Panc1 (cell line): ENCODE data around the gene XAF1. TPM values are rescaled to one million over a fixed set of nuclear protein-coding genes. Genes with fewer than 3 reads are reported as not detected.

Experiments
- ATAC-seq: fragments of 200-7000 bp; cut with Tn5 transposase; 2 replicates; pipeline ENCODE4 v1.9.1; 2020; ENCODE audit warnings: mild to moderate bottlenecking, moderate library complexity
- BruUV-seq: library from RNA; stranded (reverse); fragments of 400-500 nt; replicated peaks from 2 replicates; lab custom pipeline; 2021; lab: Mats Ljungman, UMichigan
- CTCF ChIA-PET: fragments of 300-600 bp; sonication (Branson Sonifier 250); formaldehyde crosslinking; loops from one replicate; lab custom pipeline; 2022; ENCODE audit warnings: antibody characterized with exemption; lab: Charles Lee
- POLR2A ChIA-PET: fragments of 300-600 bp; sonication (Branson Sonifier 250); formaldehyde crosslinking; loops from one replicate; lab custom pipeline; 2022; ENCODE audit warnings: antibody characterized with exemption; lab: Charles Lee
- DNase-seq: peaks from one replicate; pipeline ENCODE4 v3.0.0-alpha.2; 2010; ENCODE audit warnings: low read depth, low spot score
- H3K27ac ChIP-seq: 2 replicates; pipeline ENCODE4 v1.5.1; 2011; ENCODE audit warnings: mild to moderate bottlenecking, low read length, inconsistent platforms
- H3K27me3 ChIP-seq: fragments of 200-500 bp; sonication (Bioruptor generic); 2 replicates; pipeline ENCODE4 v1.6.0; 2014; ENCODE audit warnings: low read length, inconsistent platforms; ENCODE audit not compliant: control insufficient read depth, insufficient read depth
- H3K36me3 ChIP-seq: fragments of 200-500 bp; sonication (Bioruptor generic); 2 replicates; pipeline ENCODE4 v1.5.1; 2014; ENCODE audit warnings: inconsistent platforms, mild to moderate bottlenecking, low read length, moderate library complexity; ENCODE audit not compliant: control insufficient read depth, insufficient read depth
- H3K4me1 ChIP-seq: 2 replicates; pipeline ENCODE4 v1.5.1; 2011; ENCODE audit warnings: inconsistent platforms, mild to moderate bottlenecking, low read length, moderate library complexity; ENCODE audit not compliant: control insufficient read depth, insufficient read depth
- H3K4me3 ChIP-seq, 2 experiments: 2 replicates each; pipeline ENCODE4 v1.5.1; 2011 to 2012; ENCODE audit warnings: low read depth in 2 of 2, low read length in 2 of 2, mild to moderate bottlenecking in 2 of 2, inconsistent platforms in 1 of 2, moderate library complexity in 1 of 2
- H3K9me3 ChIP-seq: fragments of 200-500 bp; sonication (Bioruptor generic); 2 replicates; pipeline ENCODE4 v1.5.1; 2014; ENCODE audit warnings: low read depth, mild to moderate bottlenecking, inconsistent platforms, low read length, moderate library complexity; ENCODE audit not compliant: control insufficient read depth, insufficient read depth
- POLR2AphosphoS5 ChIP-seq: IDR thresholded peaks from 2 replicates; pipeline ENCODE4 v1.6.1; 2012; ENCODE audit warnings: mild to moderate bottlenecking, low read depth, low read length, moderate library complexity
- SIN3A ChIP-seq: IDR thresholded peaks from 2 replicates; pipeline ENCODE4 v1.6.1; 2012; ENCODE audit warnings: low read depth, mild to moderate bottlenecking, low read length, moderate library complexity, borderline replicate concordance; ENCODE audit not compliant: insufficient read depth
- TCF7L2 ChIP-seq: IDR thresholded peaks from 2 replicates; pipeline ENCODE4 v1.6.1; 2011; ENCODE audit warnings: mild to moderate bottlenecking, low read depth, low read length, inconsistent platforms
- in situ Hi-C: cut with HindIII; loops from 2 replicates; pipeline ENCODE4 v1.10.0; 2016; ENCODE audit warnings: low sequenced_read_pairs, low pct_unique_long_range_greater_than_20kb
- intact Hi-C: fragments of 100-400 bp; cut with micrococcal nuclease; formaldehyde crosslinking; loops from one replicate; pipeline ENCODE4 v1.10.0; 2022; ENCODE audit not compliant: unreplicated experiment
- total RNA-seq: library from RNA; stranded (reverse); gene quantifications from one replicate; pipeline ENCODE4 v1.2.1, GENCODE V29; 2021; ENCODE audit not compliant: unreplicated experiment
- TF ChIP-seq, protein P1 (sequence below): fragments of 450-650 bp; IDR thresholded peaks from 2 replicates; pipeline ENCODE4 v1.5.1; 2017; ENCODE audit warnings: mild to moderate bottlenecking
- TF ChIP-seq, protein P2 (sequence below), 2 experiments: IDR thresholded peaks; 2 replicates each; pipeline ENCODE4 v1.6.1; 2011 to 2012; ENCODE audit warnings: low read depth in 2 of 2, control low read depth in 1 of 2, low read length in 1 of 2, mild to moderate bottlenecking in 1 of 2, moderate library complexity in 1 of 2; ENCODE audit not compliant: insufficient read depth in 1 of 2

Gene XAF1
- total RNA-seq, 1 experiment from 2014 or later, result 3.5 TPM

GRCh38 chr17:6799738-6800137 lies 43.9 kb downstream of the XAF1 start:
- ChIA-PET CTCF (no interaction called here), POLR2A (no interaction called here)
- no peaks in the 10 kb centered on the region for H3K4me1 ChIP-seq
- TF ChIP-seq, protein P1, sequence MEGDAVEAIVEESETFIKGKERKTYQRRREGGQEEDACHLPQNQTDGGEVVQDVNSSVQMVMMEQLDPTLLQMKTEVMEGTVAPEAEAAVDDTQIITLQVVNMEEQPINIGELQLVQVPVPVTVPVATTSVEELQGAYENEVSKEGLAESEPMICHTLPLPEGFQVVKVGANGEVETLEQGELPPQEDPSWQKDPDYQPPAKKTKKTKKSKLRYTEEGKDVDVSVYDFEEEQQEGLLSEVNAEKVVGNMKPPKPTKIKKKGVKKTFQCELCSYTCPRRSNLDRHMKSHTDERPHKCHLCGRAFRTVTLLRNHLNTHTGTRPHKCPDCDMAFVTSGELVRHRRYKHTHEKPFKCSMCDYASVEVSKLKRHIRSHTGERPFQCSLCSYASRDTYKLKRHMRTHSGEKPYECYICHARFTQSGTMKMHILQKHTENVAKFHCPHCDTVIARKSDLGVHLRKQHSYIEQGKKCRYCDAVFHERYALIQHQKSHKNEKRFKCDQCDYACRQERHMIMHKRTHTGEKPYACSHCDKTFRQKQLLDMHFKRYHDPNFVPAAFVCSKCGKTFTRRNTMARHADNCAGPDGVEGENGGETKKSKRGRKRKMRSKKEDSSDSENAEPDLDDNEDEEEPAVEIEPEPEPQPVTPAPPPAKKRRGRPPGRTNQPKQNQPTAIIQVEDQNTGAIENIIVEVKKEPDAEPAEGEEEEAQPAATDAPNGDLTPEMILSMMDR, result no peak
- TF ChIP-seq SIN3A (no peak), POLR2AphosphoS5 (no peak), TCF7L2 (no peak)
- TF ChIP-seq, protein P2, sequence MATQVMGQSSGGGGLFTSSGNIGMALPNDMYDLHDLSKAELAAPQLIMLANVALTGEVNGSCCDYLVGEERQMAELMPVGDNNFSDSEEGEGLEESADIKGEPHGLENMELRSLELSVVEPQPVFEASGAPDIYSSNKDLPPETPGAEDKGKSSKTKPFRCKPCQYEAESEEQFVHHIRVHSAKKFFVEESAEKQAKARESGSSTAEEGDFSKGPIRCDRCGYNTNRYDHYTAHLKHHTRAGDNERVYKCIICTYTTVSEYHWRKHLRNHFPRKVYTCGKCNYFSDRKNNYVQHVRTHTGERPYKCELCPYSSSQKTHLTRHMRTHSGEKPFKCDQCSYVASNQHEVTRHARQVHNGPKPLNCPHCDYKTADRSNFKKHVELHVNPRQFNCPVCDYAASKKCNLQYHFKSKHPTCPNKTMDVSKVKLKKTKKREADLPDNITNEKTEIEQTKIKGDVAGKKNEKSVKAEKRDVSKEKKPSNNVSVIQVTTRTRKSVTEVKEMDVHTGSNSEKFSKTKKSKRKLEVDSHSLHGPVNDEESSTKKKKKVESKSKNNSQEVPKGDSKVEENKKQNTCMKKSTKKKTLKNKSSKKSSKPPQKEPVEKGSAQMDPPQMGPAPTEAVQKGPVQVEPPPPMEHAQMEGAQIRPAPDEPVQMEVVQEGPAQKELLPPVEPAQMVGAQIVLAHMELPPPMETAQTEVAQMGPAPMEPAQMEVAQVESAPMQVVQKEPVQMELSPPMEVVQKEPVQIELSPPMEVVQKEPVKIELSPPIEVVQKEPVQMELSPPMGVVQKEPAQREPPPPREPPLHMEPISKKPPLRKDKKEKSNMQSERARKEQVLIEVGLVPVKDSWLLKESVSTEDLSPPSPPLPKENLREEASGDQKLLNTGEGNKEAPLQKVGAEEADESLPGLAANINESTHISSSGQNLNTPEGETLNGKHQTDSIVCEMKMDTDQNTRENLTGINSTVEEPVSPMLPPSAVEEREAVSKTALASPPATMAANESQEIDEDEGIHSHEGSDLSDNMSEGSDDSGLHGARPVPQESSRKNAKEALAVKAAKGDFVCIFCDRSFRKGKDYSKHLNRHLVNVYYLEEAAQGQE (IDR thresholded peaks at IDR 0.05; ENCODE audit: insufficient read depth in 1 of 2, low read depth in 2 of 2, low read length in 1 of 2), result no peak
- in situ Hi-C loops, result no loop called here
- no peak overlapping the region for H3K27ac ChIP-seq
- no peaks in the 10 kb centered on the region for H3K9me3 ChIP-seq
- H3K36me3 ChIP-seq, result no peaks in the 10 kb centered on the region
- ATAC-seq (no peak), DNase-seq (no peak)
- H3K27me3 ChIP-seq, result peaks cover 1% of the 10 kb centered on the region
- intact Hi-C loops, result loop anchor here (1.0 kb wide), 1 partner anchor 133 kb away; no protein-coding TSS in a partner anchor
- no peak overlapping the region for H3K4me3 ChIP-seq
- BruUV-seq, result no TSS peak

GRCh38 chr17:6800422-6801027 lies 44.7 kb downstream of the XAF1 start:
- TF ChIP-seq SIN3A (no peak), TCF7L2 (no peak), POLR2AphosphoS5 (no peak)
- TF ChIP-seq, protein P1, result peak; percentile 86
- TF ChIP-seq, protein P2 (IDR thresholded peaks at IDR 0.05; ENCODE audit: insufficient read depth in 1 of 2, low read depth in 2 of 2, low read length in 1 of 2), result no peak

More at GRCh38 chr17:6800422-6801027, 44.7 kb downstream of the XAF1 start:
- H3K4me3 ChIP-seq, result no peak overlapping the region
- no TSS peak for BruUV-seq
- no peaks in the 10 kb centered on the region for H3K9me3 ChIP-seq
- H3K36me3 ChIP-seq, result no peaks in the 10 kb centered on the region
- no peak for DNase-seq
- H3K27ac ChIP-seq, result no peak overlapping the region
- intact Hi-C loops (loop anchor here (1.0 kb wide), 1 partner anchor 134 kb away; no protein-coding TSS in a partner anchor), in situ Hi-C loops (no loop called here)
- peak; percentile 77 for ATAC-seq
- no peaks in the 10 kb centered on the region for H3K4me1 ChIP-seq
- CTCF ChIA-PET, result interaction anchor here (0.7 kb wide), 1 partner anchor 51 kb away, joined by 8 read pairs; no protein-coding TSS in a partner anchor
- no peaks in the 10 kb centered on the region for H3K27me3 ChIP-seq
- POLR2A ChIA-PET, result no interaction called here
